GM23248 (cell line): ENCODE data around the gene DIP2C.

ENCODE experiments used
- EZH2 ChIP-seq: fragments of 200-600 bp; sonication (generic); IDR thresholded peaks from 2 replicates; pipeline ENCODE4 v1.6.1; 2018; ENCODE audit warnings: antibody characterized with exemption, mild to moderate bottlenecking; ENCODE audit not compliant: insufficient read depth, poor library complexity, severe bottlenecking
- EZH2phosphoT487 ChIP-seq: fragments of 200-600 bp; sonication (generic); IDR thresholded peaks from 2 replicates; pipeline ENCODE4 v1.6.1; 2018; ENCODE audit warnings: antibody characterized with exemption, moderate library complexity, mild to moderate bottlenecking, low read depth; ENCODE audit not compliant: insufficient read depth

DNA sequence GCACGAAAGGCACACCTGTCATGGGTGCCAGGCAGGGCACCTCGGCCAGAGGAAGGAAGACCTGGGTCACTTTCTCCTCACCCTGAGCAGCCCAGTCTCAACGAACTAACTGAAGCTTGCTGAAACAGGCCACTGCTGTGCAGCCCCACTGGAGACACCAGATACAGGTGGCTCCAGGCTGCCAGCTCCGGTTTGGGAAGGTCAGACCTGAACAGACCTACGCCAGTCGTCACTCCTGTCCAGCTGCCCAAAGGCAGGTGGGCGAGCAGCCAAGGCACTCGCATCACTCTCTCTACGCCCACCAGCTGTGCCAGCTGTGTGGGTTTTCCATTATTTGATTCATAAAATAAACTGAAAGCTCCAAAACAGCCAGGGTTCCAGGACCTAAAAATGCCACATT lies 298.2 kb downstream of the DIP2C start:
- no peak for TF ChIP-seq EZH2phosphoT487
- TF ChIP-seq EZH2, result no peak
